GM12874 (cell line): ENCODE data around the gene HPDL.

ENCODE experiments used
- CTCF ChIP-seq: IDR thresholded peaks from 2 replicates; pipeline ENCODE4 v1.5.1; 2011; ENCODE audit warnings: low read depth, mild to moderate bottlenecking, control low read depth, low read length, moderate library complexity; ENCODE audit not compliant: insufficient read depth

Gene HPDL

GRCh38 chr1:45329445-45329844 lies 2.8 kb downstream of the HPDL start:
- no peak for TF ChIP-seq CTCF

GRCh38 chr1:45331436-45332345 lies 5.0 kb downstream of the HPDL start:
- TF ChIP-seq CTCF = no peak

- TF ChIP-seq CTCF = no peak
These were observed 5.6 kb downstream of the HPDL start for GRCh38 chr1:45332346-45332720.

- no peak for TF ChIP-seq CTCF
These were observed 7.9 kb downstream of the HPDL start for GRCh38 chr1:45334308-45335245.

- TF ChIP-seq CTCF = no peak
These were observed 9.2 kb downstream of the HPDL start for GRCh38 chr1:45335855-45336324.

GRCh38 chr1:45337630-45338325 lies 11.1 kb downstream of the HPDL start:
- TF ChIP-seq CTCF = no peak
